ENCODE measurements around the gene TAS1R1.
A peak's percentile ranks its signal among the peaks of the same experiment; 100 is the strongest.
"Not testable (repeated sequence)": the region's sequence is repeated elsewhere in the genome, so short reads cannot be mapped to it uniquely, and the experiment has no call there.

TAS1R1 gene

GRCh38 chr1:6591222-6591621 lies 36.1 kb downstream of the TAS1R1 start:
- no peak for DNase-seq (ENCODE audit: low read depth)

DNA sequence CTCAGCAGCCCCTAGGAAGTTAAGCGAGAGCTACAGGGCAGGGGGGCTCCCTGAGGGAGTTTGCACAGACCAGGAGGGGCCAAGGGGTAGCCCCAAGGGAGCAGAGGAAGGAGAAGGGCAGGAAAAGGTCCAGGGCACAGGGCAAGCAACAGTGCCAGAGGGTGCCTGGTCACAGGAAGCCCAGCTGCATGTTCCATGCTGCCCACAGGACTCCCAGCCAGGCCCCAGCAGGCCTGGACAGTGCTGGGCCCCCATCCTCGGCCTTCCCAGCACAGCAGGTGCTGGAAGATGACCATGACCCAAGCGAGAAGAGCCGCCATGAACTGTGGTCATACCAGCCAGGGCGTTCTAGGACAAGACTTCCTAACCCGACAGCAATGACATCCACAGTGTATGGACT lies 36.5 kb downstream of the TAS1R1 start:
- no peak for DNase-seq (ENCODE audit: low read depth)

GRCh38 chr1:6592441-6592840 lies 37.3 kb downstream of the TAS1R1 start:
- DNase-seq (ENCODE audit: low read depth): no peak

DNA sequence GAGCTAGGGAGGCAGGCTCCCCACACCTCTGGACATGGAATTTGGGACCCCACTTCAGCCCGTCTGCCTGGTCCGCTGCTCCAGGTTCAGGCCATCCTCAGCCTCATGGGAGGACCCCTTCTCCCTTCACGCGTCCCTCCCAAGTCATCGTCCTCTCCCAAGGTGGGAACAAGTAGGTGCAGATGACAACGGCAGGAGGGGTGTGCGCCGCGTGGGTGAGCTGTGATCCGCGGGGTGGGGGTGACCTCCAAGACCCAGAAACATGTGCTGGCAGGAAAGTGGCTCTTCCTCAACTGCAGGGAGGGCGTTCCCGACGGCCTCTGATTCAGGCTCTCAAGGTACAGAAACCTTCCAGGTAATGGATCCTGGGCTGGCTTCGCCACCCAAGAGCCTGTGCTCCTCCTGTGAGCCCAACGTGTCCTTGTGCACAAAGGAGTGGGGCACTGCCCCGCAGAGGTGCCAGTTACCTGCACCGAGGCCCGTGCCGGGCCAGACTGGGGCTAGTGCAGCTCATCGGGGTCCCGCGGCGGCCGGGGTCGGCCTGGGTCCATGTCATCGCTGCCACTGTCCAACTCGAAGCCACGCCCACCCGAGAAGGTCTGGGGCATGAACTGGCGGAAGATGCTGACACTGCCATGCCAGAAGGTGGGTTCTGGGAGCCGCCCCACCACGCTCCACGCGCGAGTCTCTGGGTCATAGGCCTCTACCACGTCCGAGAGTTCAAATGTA lies 37.9 kb downstream of the TAS1R1 start:
- DNase-seq (ENCODE audit: low read depth): no peak

- DNase-seq (ENCODE audit: low read depth): no peak
Measured at GRCh38 chr1:6593810-6594209, 38.7 kb downstream of the TAS1R1 start.

GRCh38 chr1:6594977-6595740 lies 40.1 kb downstream of the TAS1R1 start:
- no peak for DNase-seq (ENCODE audit: low read depth)

DNA sequence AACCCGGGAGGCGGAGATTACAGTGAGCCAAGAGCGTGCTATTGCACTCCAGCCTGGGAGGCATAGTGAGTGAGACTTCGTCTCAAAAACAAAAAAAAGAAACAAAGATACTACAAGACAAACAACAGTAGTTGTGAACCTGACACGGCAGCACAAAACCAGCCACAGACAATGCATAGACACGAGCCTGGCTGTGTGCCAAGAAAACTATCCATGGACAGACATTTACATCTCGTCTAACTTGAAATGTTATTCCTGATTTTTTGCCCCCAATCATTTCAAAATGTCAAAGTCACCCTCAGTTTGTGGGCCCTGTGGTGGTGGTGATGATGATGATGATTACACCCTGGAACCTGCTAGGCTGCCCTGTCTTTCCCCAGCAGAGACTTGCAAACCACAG lies 41.2 kb downstream of the TAS1R1 start:
- no peak for DNase-seq (ENCODE audit: low read depth)

- DNase-seq (ENCODE audit: low read depth): no peak
Measured at GRCh38 chr1:6596886-6597776, 42.0 kb downstream of the TAS1R1 start.

DNA sequence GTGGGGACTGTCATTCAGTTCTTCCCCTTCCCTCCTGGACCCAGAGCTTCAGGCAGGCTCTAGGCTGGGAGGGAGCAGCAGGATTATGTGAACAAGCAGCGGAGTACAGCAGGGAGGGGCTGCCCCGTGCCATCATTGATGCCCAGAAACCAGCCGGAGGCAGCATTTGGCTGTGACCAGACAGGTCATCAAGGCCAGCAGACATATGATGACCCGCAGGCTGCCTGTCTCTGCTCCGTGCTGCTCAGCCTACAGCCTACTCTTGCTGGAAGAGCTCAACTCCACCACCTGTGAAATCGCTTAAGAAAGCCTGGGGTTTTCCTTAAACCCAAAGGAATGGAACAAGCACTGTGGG lies 42.6 kb downstream of the TAS1R1 start:
- no peak for DNase-seq (ENCODE audit: low read depth)

DNA sequence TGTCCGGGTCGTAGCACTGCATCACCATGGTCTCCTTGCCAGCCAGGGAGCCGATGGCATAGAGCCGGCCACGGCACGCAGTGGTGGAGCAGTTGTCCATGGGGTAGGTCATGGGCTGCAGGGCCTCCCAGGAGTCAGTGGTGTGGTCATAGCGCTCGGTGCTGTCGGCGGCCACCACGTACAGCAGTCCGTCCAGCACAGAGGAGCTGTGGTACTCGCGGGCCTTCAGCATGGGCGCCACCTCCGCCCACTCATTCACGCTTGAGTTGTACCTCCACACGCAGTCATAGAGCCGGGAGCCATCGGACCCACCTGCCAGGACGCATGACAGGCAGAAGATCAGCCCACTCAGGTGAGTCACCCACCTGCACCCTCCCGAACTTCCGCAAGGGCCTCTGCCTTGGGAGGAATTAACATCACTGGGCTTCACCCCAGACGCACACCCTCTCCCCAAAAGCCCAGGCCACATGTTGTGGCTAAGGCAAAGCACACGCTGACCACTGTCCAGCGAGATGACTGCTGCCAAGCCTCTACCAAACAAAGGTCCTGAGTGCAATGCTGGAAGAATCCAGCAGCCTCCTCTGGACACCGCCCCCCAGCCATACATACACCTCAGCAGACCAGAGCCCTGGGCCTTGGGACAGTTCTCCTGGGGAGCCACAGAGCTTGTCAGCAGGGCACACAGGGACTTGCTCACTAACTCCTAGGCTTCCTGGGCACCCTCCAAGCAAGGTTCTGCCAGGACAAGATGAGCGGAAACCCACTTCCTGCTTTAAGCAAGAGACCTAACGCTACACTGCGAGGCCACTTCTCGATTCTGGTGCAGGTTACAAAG lies 44.3 kb downstream of the TAS1R1 start:
- DNase-seq (ENCODE audit: low read depth): no peak

DNA sequence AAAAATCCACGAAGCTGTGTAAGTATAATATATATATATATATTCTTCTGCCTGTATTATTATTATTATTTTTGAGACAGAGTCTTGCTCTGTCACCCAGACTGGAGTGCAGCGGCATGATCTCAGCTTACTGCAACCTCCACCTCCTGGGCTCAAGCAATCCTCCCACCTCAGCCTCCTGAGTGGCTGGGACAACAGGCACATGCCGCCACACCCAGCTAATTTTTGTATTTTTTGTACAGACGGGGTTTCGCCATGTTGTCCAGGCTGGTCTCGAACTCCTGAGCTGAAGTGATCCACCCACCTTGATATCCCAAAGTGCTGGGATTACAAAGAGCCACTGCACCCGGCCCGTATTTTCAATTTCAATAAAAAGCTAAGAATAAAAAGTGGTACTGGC lies 44.9 kb downstream of the TAS1R1 start:
- DNase-seq (ENCODE audit: low read depth): not testable (repeated sequence)

DNA sequence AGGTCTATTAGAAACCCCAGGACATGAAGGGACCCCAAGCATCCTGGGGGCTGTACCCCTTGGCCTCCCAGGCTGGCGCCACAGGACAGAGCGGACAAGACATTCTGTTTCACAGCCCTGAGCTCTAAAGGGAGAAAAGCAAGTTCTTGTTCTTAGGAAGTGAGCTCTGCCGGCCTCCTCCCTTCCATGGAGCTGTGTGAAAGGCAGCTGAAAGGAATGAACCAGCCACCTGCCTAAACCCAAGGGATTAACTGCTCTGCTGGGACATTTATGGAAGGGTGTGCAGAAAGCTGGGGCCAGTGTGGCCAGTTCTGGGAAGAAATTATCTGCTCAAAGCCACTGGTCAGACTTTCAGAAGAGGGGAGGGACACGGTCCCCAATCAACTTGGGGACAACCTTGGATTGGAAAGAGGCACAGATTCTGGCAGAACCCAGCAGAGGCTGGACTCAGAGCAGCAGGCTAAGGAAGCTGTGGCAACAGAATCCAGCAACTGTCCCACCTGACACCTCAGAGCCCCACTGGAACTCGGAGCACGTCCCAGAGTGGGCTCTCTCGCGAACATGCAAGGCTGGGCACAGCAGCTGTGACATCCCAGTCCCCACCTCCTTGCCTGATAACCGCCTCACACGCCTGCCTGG lies 45.4 kb downstream of the TAS1R1 start:
- no peak for DNase-seq (ENCODE audit: low read depth)

GRCh38 chr1:6601049-6601922 lies 46.2 kb downstream of the TAS1R1 start:
- peak; percentile 94 for DNase-seq (ENCODE audit: low read depth)

GRCh38 chr1:6601923-6602668 lies 47.0 kb downstream of the TAS1R1 start:
- no peak for DNase-seq (ENCODE audit: low read depth)

DNA sequence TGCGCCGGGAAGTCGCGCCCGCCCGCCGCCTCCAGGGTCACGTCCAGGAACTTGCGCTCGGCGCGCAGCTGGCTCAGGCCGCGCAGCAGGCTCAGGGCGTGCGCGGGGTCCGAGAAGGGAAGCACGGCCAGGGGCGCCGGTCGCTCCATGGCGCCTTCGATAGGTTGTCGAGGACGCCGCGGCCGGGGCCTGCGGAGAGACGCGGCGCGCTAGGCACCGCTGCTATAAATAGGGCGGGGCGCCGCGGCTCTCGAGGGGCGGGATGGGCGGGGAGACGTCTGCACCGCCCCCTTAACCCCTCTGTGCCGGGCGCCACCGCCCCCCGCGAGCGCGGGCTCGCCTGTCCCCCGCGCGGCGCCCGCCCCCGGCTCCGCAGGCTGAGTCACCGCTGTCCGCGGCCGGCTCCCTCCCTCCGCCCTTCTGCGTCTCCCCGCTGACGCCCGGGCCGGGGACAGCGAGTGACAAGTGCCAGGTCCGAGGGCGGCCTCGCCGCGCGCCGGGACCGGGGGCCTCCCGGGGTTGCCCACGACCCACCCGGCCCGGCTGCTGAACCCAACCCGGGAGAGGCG lies 47.6 kb downstream of the TAS1R1 start, which contains the start of gene KLHL21:
Gene KLHL21, minus strand, starts transcription at position 201 of the 569 bp plus-strand sequence. Its CDS starts 52 bp downstream, at position 149.
- peak; percentile 80 for DNase-seq (ENCODE audit: low read depth)

- peak; percentile 72 for DNase-seq (ENCODE audit: low read depth)
Measured at GRCh38 chr1:6603238-6603914, 48.3 kb downstream of the TAS1R1 start.

- DNase-seq (ENCODE audit: low read depth): peak; percentile 85
Measured at GRCh38 chr1:6603915-6604558, 48.9 kb downstream of the TAS1R1 start.
